ENCODE data around the gene ELAVL4.

ELAVL4 gene

GRCh38 chr1:50108497-50109059 is at the start of gene ELAVL4:
ELAVL4 (plus strand) TSS chr1:50108920; CDS start chr1:50109190, 270 bp downstream.
- no peak for DNase-seq

GRCh38 chr1:50060279-50060678 is 48.4 kb upstream of the ELAVL4 start:
- peak; percentile 51 for DNase-seq

GRCh38 chr1:50066806-50067205 is 41.9 kb upstream of the ELAVL4 start:
- no peak for DNase-seq

- no peak for DNase-seq
Measured at GRCh38 chr1:50074931-50075330, 33.8 kb upstream of the ELAVL4 start.

- DNase-seq, result no peak
Measured at GRCh38 chr1:50077273-50077672, 31.4 kb upstream of the ELAVL4 start.

- peak; percentile 16 for DNase-seq
Measured at GRCh38 chr1:50080904-50081586, 27.7 kb upstream of the ELAVL4 start.

- DNase-seq, result no peak
Measured at GRCh38 chr1:50084389-50084788, 24.3 kb upstream of the ELAVL4 start.

GRCh38 chr1:50091068-50091467 is 17.7 kb upstream of the ELAVL4 start:
- DNase-seq, result no peak

GRCh38 chr1:50095716-50096115 is 13.0 kb upstream of the ELAVL4 start:
- no peak for DNase-seq

- no peak for DNase-seq
Measured at GRCh38 chr1:50097021-50097679, 11.6 kb upstream of the ELAVL4 start.

- DNase-seq, result no peak
Measured at GRCh38 chr1:50097791-50098190, 10.9 kb upstream of the ELAVL4 start.

- DNase-seq, result no peak
Measured at GRCh38 chr1:50098591-50099021, 10.1 kb upstream of the ELAVL4 start.

GRCh38 chr1:50099654-50100053 is 9.1 kb upstream of the ELAVL4 start:
- no peak for DNase-seq

- no peak for DNase-seq
Measured at GRCh38 chr1:50103615-50104081, 5.1 kb upstream of the ELAVL4 start.

- DNase-seq, result no peak
Measured at GRCh38 chr1:50105433-50105832, 3.3 kb upstream of the ELAVL4 start.

- DNase-seq, result no peak
Measured at GRCh38 chr1:50106095-50106761, 2.5 kb upstream of the ELAVL4 start.

- no peak for DNase-seq
Measured at GRCh38 chr1:50109116-50109515, 396 bp downstream of the ELAVL4 start.

- peak; percentile 37 for DNase-seq
Measured at GRCh38 chr1:50109647-50110075, 941 bp downstream of the ELAVL4 start.

GRCh38 chr1:50110151-50110550 is 1.4 kb downstream of the ELAVL4 start:
- no peak for DNase-seq

GRCh38 chr1:50110656-50111055 is 1.9 kb downstream of the ELAVL4 start:
- DNase-seq, result peak; percentile 36

- DNase-seq, result no peak
Measured at GRCh38 chr1:50111503-50111902, 2.8 kb downstream of the ELAVL4 start.

- no peak for DNase-seq
Measured at GRCh38 chr1:50112193-50112592, 3.5 kb downstream of the ELAVL4 start.

GRCh38 chr1:50123071-50123470 is 14.4 kb downstream of the ELAVL4 start:
- no peak for DNase-seq
